Activated naive CD4-positive, alpha-beta T cell treated with anti-CD3 and anti-CD28 coated beads, Interleukin-2, amount 50 U/mL, for 16 hours (primary cell): ENCODE data around the gene NHLRC1.

Source experiments
- DNase-seq: peaks from one replicate; pipeline ENCODE4 v3.0.0-alpha.2; 2020

NHLRC1 gene

DNA sequence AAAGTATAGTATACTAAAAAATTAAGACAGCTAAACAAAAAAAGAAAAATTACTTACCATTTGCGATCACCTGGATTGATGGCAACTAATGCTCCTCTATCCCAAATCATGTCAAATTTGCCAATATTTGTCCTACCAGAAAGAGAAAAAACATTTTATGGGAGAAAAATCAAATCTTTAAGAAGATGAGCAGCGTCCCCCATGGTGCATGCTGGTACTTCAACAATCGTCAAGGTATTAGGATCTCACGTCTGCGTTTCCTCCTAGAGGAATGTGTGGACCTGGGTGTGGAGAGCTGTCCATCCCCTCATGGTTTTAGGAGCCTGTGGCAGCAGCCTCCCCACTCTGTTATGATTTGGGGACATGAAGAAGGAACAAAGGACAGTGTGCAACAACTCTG is 16.4 kb upstream of the NHLRC1 start:
- DNase-seq: no peak

DNA sequence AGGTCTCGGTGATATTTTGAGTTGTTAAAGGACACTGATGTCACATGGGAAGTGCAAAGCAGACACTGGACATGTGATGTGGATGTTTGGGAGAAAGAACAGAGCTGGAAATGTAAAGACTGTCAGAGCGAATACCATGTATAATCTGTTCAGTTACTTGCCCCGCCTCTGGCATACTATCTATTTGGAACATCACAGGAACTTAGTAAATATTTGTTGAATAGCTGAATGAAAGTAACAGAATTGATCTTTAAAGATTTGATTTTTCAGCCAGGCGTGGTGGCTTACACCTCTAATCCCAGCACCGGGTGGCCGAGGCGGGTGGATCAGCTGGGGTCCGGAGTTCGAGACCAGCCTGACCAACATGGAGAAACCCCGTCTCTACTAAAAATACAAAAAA is 13.8 kb upstream of the NHLRC1 start:
- no peak for DNase-seq

DNA sequence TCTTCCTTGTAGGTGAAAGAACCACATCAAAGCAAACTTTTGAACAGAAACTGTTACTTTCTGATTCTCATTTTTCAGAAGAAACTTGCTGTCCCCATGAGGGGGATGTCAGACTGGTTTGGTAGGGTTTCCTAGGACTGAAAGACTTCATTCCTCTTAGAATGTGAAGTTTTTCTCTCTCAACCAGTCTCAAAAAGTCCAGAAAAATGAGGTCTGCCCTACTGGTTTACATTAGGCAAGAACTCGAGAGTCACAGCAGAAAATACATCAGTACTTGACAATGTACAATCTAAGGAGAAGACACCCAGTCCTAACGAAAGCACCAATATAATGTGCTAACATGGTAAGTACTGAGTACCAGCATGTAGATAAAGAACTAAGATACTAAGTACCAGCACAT is 12.7 kb upstream of the NHLRC1 start:
- DNase-seq: no peak

DNA sequence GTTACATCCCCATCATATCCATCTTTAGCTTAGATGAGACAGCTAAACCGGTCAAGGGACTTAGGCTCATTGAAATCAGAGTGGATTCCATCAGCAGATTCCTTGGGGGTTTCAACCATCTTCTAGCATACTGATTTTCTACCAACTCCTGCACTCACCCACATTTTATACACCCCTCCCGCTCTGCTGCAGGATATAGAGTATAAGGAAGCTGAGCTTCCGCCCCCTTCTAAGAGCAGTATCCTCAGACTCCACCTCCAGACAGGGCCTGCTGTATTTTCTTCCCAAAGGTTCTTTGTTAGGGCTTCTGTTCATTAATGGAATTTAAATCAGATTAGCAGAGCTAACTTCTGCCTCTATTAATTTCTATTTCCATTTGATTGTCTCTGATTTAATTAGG is 9.9 kb upstream of the NHLRC1 start:
- no peak for DNase-seq

DNA sequence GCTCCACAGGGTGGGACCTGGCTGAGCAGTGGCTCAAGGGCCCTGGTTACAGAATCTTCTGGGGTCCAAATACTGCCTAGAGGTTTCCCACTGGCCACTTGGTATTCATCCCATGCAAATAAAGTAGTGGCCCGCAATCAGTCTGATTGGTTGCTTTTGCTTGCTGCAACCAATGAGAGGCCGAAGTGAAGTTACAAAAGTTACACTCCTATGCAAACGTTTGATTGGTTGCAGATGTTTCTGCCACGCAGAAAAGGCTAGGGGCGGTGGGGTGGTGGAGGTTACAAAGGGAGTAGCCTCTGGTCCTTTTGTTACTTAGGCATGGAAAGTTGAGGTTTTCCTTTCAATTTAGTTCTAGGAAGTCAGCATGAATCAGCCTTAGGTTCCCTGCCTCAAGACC is 3.6 kb upstream of the NHLRC1 start:
- no peak for DNase-seq

DNA sequence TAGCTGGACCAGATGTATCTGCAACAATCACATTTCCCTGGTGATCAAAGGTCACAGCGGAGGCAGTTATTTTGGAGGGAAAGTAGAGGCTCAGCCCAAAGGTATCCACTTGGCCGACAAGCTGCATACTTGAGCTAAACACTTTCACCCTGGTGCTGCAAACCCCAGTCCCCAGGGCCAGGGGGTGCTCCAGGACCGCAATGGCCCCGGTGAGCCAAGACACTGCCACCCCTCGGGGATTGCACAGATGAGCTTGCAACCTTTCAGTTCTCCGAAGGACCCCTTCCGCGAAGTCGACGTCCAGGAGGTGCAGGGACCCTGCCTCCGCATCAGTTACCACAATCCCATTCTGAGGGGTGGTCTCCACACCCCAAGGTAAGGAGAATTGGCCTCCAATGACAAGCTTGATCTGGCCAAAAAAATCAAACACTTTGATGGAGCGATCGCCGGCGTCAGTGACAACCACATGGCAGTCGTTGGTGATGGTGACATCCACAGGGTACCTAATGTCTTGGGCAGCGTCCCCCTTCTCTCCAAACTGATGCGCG is 823 bp downstream of the NHLRC1 start:
- no peak for DNase-seq

DNA sequence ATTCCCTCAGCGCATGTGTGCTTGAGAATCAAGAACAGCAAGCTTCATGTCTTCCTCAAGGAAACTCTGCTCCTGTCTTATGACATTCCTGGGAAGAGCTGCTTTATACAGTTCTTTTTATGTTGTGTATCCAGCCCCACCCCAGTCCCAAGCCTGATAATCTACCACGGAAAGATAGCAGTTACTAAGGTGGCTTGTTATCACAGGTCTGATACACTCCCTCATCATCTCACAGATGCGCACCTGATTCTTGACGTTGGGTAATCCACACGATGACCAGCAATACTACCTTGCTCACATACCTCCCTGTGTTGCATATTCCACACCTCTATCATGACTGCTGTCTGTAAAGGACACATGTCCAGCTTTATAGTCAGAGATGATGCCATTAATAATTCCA is 3.2 kb downstream of the NHLRC1 start:
- no peak for DNase-seq

DNA sequence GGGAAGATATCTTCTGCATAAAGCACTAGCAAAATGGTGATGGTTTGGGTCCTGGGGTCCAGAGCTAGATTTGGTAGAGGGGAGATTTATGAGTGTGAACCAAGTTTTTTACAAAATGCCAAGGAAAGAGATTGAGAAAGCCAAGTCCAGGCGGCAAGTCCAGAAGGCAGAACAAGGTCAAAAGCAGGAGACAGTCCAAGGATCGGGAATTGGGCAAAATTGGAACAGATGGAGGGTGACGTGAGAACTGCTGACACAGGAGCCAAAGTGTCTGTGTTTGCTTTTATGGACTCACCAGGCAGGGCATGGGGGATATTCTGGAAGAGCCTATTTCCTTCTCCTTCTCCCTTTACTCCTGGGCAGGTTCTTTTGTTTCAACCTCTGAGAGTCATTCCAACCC is 4.1 kb downstream of the NHLRC1 start:
- DNase-seq: no peak

DNA sequence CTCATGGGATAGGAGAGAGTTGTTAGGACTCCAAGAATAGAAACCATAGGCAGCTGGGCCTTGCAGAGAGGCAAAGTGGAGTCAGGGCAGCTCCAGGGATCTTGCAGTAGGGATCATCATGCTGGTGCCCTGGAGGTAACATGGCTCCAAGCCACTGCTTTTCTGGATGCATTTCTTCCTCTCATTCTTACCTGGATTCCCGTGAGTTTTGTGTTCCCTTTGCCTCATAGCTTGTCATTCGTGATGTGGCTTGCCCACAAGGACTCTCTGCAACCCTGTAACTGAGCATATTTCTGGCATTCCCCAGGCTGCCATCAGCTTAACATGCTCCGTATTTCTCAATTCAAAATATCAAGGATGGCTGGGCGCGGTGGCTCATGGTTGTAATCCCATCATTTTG is 5.3 kb downstream of the NHLRC1 start:
- DNase-seq: no peak

DNA sequence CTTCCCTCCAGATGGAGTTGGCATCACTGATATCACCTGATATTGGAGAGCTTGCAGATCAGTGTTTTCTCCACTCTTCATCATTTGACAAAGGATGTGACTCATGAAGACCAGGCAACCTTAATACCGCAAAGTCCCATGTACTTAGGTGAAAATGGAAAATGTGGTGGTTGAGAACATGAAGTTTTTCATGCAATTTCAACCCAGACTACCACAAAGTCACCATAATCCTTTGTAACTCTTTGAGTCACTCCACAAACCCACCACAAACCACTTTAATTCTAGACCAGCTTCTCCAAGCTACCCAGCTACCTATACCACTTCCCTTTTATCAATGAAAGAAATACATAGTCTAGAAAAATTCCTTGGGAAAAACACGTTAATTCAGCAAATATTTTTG is 7.1 kb downstream of the NHLRC1 start:
- no peak for DNase-seq

DNA sequence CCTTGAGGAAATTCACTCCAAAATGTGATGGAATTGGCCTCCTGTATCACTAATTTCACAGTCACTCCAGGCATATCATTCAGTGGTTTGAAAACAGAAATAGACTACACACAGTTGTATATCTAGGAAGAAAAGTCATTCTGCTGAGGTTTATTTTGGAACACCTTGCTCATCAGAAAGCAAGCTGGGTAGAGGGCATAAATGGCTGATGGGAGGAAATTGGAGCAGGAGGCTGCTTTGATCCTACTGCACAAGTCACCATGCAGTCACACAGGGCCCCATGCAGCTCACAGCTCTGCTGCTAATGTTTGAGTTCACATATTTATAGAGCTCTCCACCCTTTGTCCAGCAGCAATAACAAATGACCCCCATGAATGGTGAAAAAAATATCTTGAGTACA is 12.3 kb downstream of the NHLRC1 start:
- no peak for DNase-seq

DNA sequence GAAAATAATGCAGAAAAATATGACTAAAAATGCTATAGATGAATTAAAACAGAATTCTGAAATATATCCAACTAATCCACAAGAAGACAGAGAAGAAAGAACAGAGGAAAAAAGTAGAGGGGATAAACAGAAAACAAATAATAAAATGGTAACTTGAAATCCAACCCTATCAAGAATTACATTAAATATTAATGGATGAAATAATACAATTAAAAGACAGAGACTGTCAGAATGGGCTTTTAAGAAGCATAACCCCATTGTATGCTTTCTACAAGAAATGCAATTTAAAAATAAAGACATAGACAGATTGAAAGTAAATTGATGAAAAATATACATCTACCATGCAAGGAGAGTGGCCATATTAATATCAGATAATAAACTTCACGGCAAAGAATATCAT is 15.4 kb downstream of the NHLRC1 start:
- DNase-seq: no peak

DNA sequence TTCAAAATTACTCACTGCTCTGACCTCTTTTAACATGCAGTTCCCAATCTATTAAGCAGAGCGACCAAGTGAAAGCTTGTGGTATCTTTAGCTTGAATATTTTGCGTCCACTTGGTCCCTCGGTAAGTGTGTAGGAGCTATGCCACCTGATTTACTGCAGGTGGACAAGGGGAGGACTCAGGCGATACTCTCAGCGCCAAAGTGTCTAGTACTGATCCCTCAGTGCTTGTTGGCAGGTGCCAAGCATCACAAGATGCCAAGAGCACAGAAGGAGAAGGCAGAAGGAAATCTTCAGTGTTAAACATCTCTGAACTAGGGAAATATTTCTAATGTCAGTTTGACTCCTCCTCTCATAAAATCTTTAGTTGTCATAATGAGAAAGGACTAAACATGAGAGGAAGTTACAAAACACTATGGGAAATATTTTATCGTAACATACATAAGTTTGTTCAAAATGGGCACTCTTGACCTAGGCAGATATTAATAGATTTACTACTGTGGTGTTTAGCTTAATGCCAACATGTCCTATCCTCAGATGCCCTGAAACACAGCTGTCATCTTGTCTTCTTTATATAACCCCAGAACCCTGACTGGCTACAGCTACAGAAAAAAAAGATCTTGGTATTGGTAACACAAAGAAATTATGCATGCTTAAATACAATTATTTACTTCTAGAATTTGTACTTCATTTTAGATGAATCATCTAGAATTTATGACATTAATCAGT is 19.5 kb downstream of the NHLRC1 start:
- DNase-seq: no peak

DNA sequence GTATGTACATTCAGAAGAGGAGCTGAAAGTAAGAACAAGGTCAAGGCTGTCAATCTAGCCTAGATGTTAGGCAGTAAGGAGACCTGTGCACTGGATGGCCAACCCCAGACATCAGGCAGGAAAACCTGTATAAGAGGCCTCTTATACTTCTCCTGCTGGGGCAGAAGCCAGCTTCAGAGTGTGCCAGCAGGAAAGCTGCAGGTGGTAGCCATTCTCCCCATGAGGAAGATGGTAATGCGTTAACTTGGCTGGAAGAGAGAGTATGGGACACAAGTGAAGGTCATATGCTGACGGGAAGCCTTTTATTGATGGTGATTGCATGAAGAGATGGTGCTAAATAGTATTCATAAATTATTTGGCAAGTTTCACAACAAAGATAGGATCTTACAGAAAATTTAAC is 20.6 kb downstream of the NHLRC1 start:
- DNase-seq: no peak

DNA sequence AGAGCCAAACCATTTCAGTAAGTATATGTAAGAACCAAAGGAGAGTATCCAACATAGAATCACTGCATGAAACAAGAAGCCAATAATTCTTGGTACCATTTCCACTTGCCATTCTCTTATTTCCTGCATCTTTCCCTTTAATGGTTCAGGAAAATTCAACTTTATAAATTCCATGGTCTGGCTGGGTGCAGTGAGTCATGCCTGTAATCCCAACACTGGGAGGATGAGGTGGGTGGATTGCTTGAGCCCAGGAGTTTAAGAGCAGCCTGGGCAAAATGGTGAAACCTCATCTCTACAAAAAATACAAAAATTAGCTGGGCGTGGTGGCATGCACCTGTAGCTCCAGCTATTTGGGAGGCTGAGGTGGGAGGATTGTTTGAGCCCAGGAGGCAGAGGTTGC is 21.2 kb downstream of the NHLRC1 start:
- DNase-seq: no peak

DNA sequence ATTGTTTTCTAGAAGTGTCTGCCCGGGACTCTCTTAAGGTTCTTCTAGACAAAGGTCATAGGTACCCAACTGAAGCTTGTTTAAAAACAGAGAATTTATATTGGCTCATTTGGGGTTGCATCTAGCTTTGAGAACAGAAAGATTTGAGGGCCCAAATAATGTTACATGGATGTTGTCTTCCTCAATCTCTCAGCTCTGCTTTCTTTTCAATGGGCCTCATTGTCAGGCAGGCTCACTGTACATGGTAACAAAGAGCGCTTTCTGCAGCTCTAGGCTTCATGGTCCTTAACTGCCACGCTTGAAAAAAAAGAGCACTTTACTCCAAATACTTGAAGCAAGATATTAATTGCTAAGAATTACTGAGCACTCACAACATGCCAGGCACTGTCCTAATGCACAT is 22.2 kb downstream of the NHLRC1 start:
- no peak for DNase-seq

DNA sequence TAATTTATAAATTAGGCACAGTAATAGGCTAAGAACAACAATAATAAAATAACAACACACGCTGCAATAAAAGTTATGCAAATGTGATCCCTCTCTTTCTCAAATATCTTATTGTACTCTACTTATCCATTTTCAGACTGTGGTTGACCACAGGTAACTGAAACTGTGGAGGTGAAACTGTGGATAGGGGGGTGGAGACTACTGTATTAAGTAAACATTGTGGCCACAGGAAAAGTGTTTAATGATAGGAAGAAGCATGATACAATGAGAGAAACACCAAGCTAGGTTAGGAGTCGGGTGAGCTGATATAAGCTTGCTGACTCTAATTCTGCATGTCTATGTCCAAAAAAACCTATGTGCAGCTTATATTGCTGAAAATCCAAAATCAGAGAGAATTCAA is 23.0 kb downstream of the NHLRC1 start:
- DNase-seq: no peak

DNA sequence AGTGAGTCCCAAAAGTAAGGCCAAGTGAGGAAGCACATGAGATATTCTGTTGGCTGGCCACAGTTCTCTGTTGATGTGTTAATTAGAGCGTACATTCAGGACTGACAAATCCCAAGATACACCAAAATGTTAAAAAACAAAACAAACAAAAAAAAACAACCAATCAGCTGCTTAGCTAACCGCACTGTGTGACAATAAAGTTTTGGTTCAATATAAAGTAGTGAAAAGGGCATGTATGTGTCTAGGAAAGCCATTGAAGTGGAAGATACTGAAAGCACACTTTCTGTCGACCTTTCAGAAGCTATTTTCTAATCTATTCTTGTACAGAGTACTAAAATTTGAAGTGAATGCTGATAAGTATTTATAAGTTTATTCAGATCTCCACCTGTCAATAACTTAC is 26.1 kb downstream of the NHLRC1 start:
- no peak for DNase-seq

DNA sequence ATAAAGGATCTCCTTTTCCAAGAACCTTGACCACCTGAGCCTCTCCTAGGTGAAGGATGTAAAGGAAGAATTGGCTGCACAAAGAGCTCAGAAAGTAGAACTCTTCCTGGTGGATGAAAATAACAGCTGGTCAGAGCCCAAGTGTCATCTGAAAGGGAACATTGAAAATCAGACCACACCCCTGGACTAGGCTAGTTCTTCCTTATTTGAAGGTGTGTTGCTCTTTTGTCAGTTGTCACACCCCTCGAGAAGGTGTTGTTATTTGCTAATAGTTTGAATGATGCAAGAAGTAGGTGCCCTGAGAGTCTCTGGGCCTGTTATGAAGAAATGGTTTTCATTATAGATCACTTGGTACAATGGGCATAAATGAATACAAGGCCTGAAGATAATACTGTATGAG is 31.1 kb downstream of the NHLRC1 start:
- DNase-seq: no peak

DNA sequence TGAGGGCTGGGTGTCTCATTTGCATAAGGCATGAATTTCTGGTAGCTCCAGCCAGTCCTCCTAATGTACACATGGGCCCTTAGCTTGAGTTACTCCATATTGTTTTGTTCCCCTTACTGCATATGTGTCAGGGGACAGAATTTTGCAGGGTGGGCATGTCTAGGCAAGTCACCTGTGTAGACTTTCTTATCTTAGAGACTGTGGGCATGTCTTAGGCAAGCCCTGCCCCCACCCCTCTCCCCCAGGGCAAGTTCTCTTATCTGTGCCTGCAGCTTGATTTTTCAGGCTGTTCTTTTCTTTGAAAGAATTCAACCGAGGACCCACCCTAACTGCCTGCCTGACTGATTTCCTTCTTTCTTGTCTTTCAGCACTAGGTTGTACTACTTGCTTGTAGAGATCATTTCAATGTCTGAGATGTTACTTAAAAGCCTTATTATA is 32.1 kb downstream of the NHLRC1 start:
- no peak for DNase-seq

DNA sequence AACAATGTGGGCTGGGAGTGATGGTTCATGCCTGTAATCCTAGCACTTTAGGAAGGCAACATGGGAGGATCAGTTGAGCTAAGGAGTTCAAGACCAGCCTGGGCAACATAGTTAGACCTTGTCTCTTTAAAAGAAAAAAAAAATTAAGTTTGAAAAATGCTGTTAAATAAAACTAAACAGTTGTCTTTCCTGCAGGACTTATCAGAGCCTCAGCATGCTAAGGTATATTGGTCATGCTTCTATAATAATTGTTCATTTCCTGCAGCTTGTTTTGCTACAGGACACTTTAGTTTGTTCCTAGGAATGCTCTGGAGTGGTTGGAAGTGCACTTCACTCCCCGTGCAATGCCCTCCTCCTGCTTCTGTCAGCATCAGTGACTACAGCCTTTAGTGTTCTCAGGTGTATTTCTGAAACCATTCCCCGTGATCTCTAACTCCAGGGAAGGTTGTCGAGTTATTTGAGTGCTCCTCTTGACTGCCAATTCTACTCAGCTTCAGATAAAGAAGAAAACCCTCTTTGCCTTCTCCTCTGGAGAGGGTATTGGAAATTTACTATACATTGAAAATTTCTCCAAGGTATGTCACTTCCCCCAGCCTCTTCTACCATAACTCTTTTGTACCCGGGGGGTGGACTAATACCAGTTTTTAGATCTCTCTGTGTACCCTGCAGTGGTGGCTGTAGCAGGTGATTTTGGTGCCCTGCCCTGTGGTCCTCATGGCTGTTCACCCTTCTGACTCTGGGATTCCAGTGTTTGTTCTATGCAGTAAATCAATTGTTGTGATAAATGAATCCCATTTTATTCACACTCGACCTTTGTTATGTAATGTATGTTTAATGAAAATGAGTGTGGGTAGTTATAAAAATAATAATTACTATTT is 33.8 kb downstream of the NHLRC1 start:
- DNase-seq: no peak

DNA sequence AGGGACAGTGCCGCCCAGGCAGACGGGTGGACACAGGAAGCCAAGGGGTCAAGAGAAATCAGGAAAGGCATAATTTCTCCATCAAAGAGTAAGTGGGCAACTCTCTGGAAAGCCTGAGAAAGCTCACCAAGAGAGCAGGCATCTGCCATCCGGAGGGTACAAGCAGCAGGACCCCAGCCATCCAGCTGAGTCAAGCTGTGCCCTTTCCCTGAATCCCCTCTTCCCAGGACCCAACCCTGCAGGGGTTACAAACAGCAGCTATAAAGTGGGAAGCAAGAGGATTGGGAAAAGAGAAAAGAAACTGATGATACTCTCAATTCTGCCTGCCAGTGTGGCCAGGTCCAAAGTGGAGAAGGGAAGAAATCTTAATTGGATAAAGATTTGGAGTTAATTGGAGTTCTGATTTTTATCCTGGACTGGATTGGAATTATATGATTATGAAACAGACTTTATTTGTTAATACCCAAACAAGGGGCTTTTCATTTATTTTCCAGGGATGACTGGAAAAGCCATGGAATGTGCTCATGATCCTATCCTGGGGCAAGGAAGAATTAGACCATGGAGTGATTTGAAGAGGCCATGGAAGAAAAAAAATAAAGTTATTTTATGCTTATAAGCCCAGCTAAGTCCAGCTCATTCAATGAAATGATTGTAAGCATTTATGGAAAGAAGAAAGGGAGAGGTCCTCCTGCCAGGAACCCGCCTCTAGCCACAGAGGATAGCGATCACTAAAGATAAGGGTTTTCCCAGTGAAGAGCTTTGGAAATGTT is 34.9 kb downstream of the NHLRC1 start:
- DNase-seq: no peak

DNA sequence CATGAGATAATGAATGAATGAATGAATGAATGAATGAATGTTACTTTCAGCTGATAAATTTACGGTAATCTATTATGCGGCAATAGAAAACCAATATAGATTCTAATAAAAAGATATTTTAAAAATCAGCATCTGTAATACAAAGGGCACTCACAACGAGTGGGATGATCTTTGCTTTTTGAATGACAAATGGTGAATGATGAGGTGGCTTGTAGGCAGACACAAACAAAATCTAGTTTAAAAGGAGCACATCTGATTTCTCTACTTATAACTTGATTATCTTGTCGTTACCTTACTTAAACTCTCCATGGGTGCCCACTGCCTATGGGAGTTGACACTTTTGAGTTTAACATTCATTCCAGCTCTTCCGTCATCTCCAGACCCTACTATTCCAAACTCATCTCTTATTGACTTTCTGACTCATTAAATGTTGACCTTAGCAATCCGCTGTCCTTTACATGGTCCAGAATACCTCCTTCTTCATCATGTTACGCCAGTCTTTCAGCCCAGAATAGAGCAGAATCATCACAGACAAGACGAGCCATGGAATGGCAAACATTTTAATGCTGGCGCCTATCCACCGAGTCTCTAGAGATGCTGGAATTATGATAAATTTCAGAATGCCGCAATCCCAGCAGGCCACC is 41.3 kb downstream of the NHLRC1 start:
- DNase-seq: no peak
